ENCODE data around the gene ANO8.
A peak's percentile ranks its signal among the peaks of the same experiment; 100 is the strongest.

The ANO8 gene

GRCh38 chr19:17309198-17309964 lies 25.3 kb downstream of the ANO8 start, which contains the start of gene DDA1:
Gene DDA1, plus strand, starts transcription at chr19:17309563. Its CDS starts 92 bp downstream, at chr19:17309655.
- H3K4me3 ChIP-seq (ENCODE audit: low read length): peak within 1 kb of the TSS; percentile 86
- H3K9ac ChIP-seq (ENCODE audit: low read length): peak within 1 kb of the TSS; percentile 69
- peak within 1 kb of the TSS; percentile 53 for H3K27ac ChIP-seq (ENCODE audit: low read depth, low read length)
- peaks cover 14% of the 10 kb centered on the region for H3K4me1 ChIP-seq (ENCODE audit: control insufficient read depth, insufficient read depth, low read length)
- no peaks in the 10 kb centered on the region for H3K27me3 ChIP-seq (ENCODE audit: control insufficient read depth, insufficient read depth, low read length)
- H3K36me3 ChIP-seq (ENCODE audit: control insufficient read depth, insufficient read depth, low read length): peaks cover 14% of the 10 kb centered on the region

- Histone ChIP-seq H3K9ac (ENCODE audit: low read length) (no peak overlapping the region), H3K27me3 (ENCODE audit: control insufficient read depth, insufficient read depth, low read length) (no peaks in the 10 kb centered on the region), H3K27ac (ENCODE audit: low read depth, low read length) (no peak overlapping the region), H3K4me3 (ENCODE audit: low read length) (no peak overlapping the region), H3K36me3 (ENCODE audit: control insufficient read depth, insufficient read depth, low read length) (peaks cover 6% of the 10 kb centered on the region), H3K4me1 (ENCODE audit: control insufficient read depth, insufficient read depth, low read length) (peaks cover 19% of the 10 kb centered on the region)
These were observed 26.7 kb downstream of the ANO8 start for GRCh38 chr19:17307876-17308377.

GRCh38 chr19:17306285-17306714 lies 28.4 kb downstream of the ANO8 start:
- peak overlapping the region; percentile 92 for H3K27ac ChIP-seq (ENCODE audit: low read depth, low read length)
- no peaks in the 10 kb centered on the region for H3K36me3 ChIP-seq (ENCODE audit: control insufficient read depth, insufficient read depth, low read length)
- H3K27me3 ChIP-seq (ENCODE audit: control insufficient read depth, insufficient read depth, low read length): no peaks in the 10 kb centered on the region
- H3K4me3 ChIP-seq (ENCODE audit: low read length): peak overlapping the region; percentile 93
- H3K4me1 ChIP-seq (ENCODE audit: control insufficient read depth, insufficient read depth, low read length): peaks cover 22% of the 10 kb centered on the region
- H3K9ac ChIP-seq (ENCODE audit: low read length): peak overlapping the region; percentile 71

- Histone ChIP-seq H3K4me1 (ENCODE audit: control insufficient read depth, insufficient read depth, low read length) (peaks cover 22% of the 10 kb centered on the region), H3K4me3 (ENCODE audit: low read length) (peak within 1 kb of the TSS; percentile 93), H3K27me3 (ENCODE audit: control insufficient read depth, insufficient read depth, low read length) (no peaks in the 10 kb centered on the region), H3K9ac (ENCODE audit: low read length) (peak within 1 kb of the TSS; percentile 71), H3K36me3 (ENCODE audit: control insufficient read depth, insufficient read depth, low read length) (no peaks in the 10 kb centered on the region), H3K27ac (ENCODE audit: low read depth, low read length) (peak within 1 kb of the TSS; percentile 92)
These were observed 29.0 kb downstream of the ANO8 start, which contains the start of gene MRPL34 for GRCh38 chr19:17305517-17306284. Gene MRPL34, plus strand, starts transcription at chr19:17305872. Its CDS starts 21 bp downstream, at chr19:17305893.

- Histone ChIP-seq H3K27ac (ENCODE audit: low read depth, low read length) (peak overlapping the region; percentile 92), H3K4me1 (ENCODE audit: control insufficient read depth, insufficient read depth, low read length) (peaks cover 18% of the 10 kb centered on the region), H3K4me3 (ENCODE audit: low read length) (peak overlapping the region; percentile 93), H3K9ac (ENCODE audit: low read length) (no peak overlapping the region), H3K36me3 (ENCODE audit: control insufficient read depth, insufficient read depth, low read length) (no peaks in the 10 kb centered on the region), H3K27me3 (ENCODE audit: control insufficient read depth, insufficient read depth, low read length) (no peaks in the 10 kb centered on the region)
These were observed 29.5 kb downstream of the ANO8 start for GRCh38 chr19:17305216-17305516.

- H3K36me3 ChIP-seq (ENCODE audit: control insufficient read depth, insufficient read depth, low read length): no peaks in the 10 kb centered on the region
- peak overlapping the region; percentile 92 for H3K27ac ChIP-seq (ENCODE audit: low read depth, low read length)
- H3K4me3 ChIP-seq (ENCODE audit: low read length): peak overlapping the region; percentile 93
- H3K4me1 ChIP-seq (ENCODE audit: control insufficient read depth, insufficient read depth, low read length): peaks cover 16% of the 10 kb centered on the region
- H3K27me3 ChIP-seq (ENCODE audit: control insufficient read depth, insufficient read depth, low read length): no peaks in the 10 kb centered on the region
- H3K9ac ChIP-seq (ENCODE audit: low read length): no peak overlapping the region
These were observed 30.1 kb downstream of the ANO8 start for GRCh38 chr19:17304386-17305215.

- Histone ChIP-seq H3K27ac (ENCODE audit: low read depth, low read length) (peak overlapping the region; percentile 92), H3K4me3 (ENCODE audit: low read length) (peak overlapping the region; percentile 79), H3K9ac (ENCODE audit: low read length) (no peak overlapping the region)
These were observed 30.8 kb downstream of the ANO8 start for GRCh38 chr19:17303940-17304267.

GRCh38 chr19:17303167-17303939 lies 31.3 kb downstream of the ANO8 start, which contains the start of gene ABHD8:
Gene ABHD8, minus strand, starts transcription at chr19:17303425. Its CDS starts 1,809 bp downstream, at chr19:17301616.
- H3K27me3 ChIP-seq (ENCODE audit: control insufficient read depth, insufficient read depth, low read length): no peaks in the 10 kb centered on the region
- H3K4me1 ChIP-seq (ENCODE audit: control insufficient read depth, insufficient read depth, low read length): peaks cover 16% of the 10 kb centered on the region
- H3K9ac ChIP-seq (ENCODE audit: low read length): peak within 1 kb of the TSS; percentile 34
- no peaks in the 10 kb centered on the region for H3K36me3 ChIP-seq (ENCODE audit: control insufficient read depth, insufficient read depth, low read length)
- peak within 1 kb of the TSS; percentile 79 for H3K4me3 ChIP-seq (ENCODE audit: low read length)
- peak within 1 kb of the TSS; percentile 92 for H3K27ac ChIP-seq (ENCODE audit: low read depth, low read length)

More at GRCh38 chr19:17303940-17304267, 30.8 kb downstream of the ANO8 start:
- Histone ChIP-seq H3K36me3 (ENCODE audit: control insufficient read depth, insufficient read depth, low read length) (no peaks in the 10 kb centered on the region), H3K4me1 (ENCODE audit: control insufficient read depth, insufficient read depth, low read length) (peaks cover 16% of the 10 kb centered on the region), H3K27me3 (ENCODE audit: control insufficient read depth, insufficient read depth, low read length) (no peaks in the 10 kb centered on the region)

- peaks cover 16% of the 10 kb centered on the region for H3K4me1 ChIP-seq (ENCODE audit: control insufficient read depth, insufficient read depth, low read length)
These were observed 32.1 kb downstream of the ANO8 start for GRCh38 chr19:17302391-17303166.

GRCh38 chr19:17300992-17301619 lies 33.5 kb downstream of the ANO8 start:
- Histone ChIP-seq H3K4me1 (ENCODE audit: control insufficient read depth, insufficient read depth, low read length) (peaks cover 12% of the 10 kb centered on the region), H3K36me3 (ENCODE audit: control insufficient read depth, insufficient read depth, low read length) (no peaks in the 10 kb centered on the region), H3K27me3 (ENCODE audit: control insufficient read depth, insufficient read depth, low read length) (no peaks in the 10 kb centered on the region), H3K9ac (ENCODE audit: low read length) (no peak overlapping the region), H3K27ac (ENCODE audit: low read depth, low read length) (no peak overlapping the region), H3K4me3 (ENCODE audit: low read length) (no peak overlapping the region)

More at GRCh38 chr19:17302391-17303166, 32.1 kb downstream of the ANO8 start:
- H3K9ac ChIP-seq (ENCODE audit: low read length): peak overlapping the region; percentile 34
- H3K36me3 ChIP-seq (ENCODE audit: control insufficient read depth, insufficient read depth, low read length): no peaks in the 10 kb centered on the region
- peak overlapping the region; percentile 79 for H3K4me3 ChIP-seq (ENCODE audit: low read length)
- H3K27me3 ChIP-seq (ENCODE audit: control insufficient read depth, insufficient read depth, low read length): no peaks in the 10 kb centered on the region
- peak overlapping the region; percentile 65 for H3K27ac ChIP-seq (ENCODE audit: low read depth, low read length)

Measured in rectal smooth muscle tissue (tissue), 1 donor.